ENCODE results near the gene KCTD12.

The KCTD12 gene

GRCh38 chr13:76851961-76852360 is 34.2 kb downstream of the KCTD12 start:
- TF ChIP-seq, protein P1, sequence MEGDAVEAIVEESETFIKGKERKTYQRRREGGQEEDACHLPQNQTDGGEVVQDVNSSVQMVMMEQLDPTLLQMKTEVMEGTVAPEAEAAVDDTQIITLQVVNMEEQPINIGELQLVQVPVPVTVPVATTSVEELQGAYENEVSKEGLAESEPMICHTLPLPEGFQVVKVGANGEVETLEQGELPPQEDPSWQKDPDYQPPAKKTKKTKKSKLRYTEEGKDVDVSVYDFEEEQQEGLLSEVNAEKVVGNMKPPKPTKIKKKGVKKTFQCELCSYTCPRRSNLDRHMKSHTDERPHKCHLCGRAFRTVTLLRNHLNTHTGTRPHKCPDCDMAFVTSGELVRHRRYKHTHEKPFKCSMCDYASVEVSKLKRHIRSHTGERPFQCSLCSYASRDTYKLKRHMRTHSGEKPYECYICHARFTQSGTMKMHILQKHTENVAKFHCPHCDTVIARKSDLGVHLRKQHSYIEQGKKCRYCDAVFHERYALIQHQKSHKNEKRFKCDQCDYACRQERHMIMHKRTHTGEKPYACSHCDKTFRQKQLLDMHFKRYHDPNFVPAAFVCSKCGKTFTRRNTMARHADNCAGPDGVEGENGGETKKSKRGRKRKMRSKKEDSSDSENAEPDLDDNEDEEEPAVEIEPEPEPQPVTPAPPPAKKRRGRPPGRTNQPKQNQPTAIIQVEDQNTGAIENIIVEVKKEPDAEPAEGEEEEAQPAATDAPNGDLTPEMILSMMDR (IDR thresholded peaks at IDR 0.05; ENCODE audit: insufficient read depth, low read length, poor library complexity, severe bottlenecking) = no peak
- no peak for TF ChIP-seq EZH2phosphoT487 (conservative IDR thresholded peaks at IDR 0.05; ENCODE audit: low read length)
- Histone ChIP-seq H3K9me2 (replicated peaks; ENCODE audit: insufficient read depth, low read length) (no peaks in the 10 kb centered on the region), H4K20me1 (ENCODE audit: low read depth, low read length) (no peaks in the 10 kb centered on the region), H3K4me3 (ENCODE audit: insufficient read depth, low read length, poor library complexity, severe bottlenecking) (no peak overlapping the region), H3K9me3 (ENCODE audit: insufficient read depth, low read length) (no peaks in the 10 kb centered on the region), H3F3A (ENCODE audit: insufficient read depth) (no peaks in the 10 kb centered on the region), H3K9ac (ENCODE audit: low read length) (no peak overlapping the region), H3K27me3 (ENCODE audit: low read length) (no peaks in the 10 kb centered on the region), H3K36me3 (ENCODE audit: low read length) (no peaks in the 10 kb centered on the region), H3K27ac (ENCODE audit: low read depth, low read length) (no peak overlapping the region), H3K4me2 (ENCODE audit: low read depth, low read length, poor library complexity, severe bottlenecking) (no peak overlapping the region), H3K79me2 (ENCODE audit: insufficient read depth, low read length) (no peaks in the 10 kb centered on the region), H2AFZ (ENCODE audit: low read depth, low read length, severe bottlenecking) (no peak overlapping the region)

GRCh38 chr13:76849493-76849892 is 36.7 kb downstream of the KCTD12 start:
- no peak overlapping the region for H3K9ac ChIP-seq (ENCODE audit: low read length)
- H3K9me2 ChIP-seq (replicated peaks; ENCODE audit: insufficient read depth, low read length) = no peaks in the 10 kb centered on the region

GRCh38 chr13:76848596-76848995 is 37.6 kb downstream of the KCTD12 start:
- Histone ChIP-seq H3K36me3 (ENCODE audit: low read length) (no peaks in the 10 kb centered on the region), H2AFZ (ENCODE audit: low read depth, low read length, severe bottlenecking) (no peak overlapping the region), H3K27ac (ENCODE audit: low read depth, low read length) (no peak overlapping the region), H3K4me2 (ENCODE audit: low read depth, low read length, poor library complexity, severe bottlenecking) (no peak overlapping the region), H3F3A (ENCODE audit: insufficient read depth) (no peaks in the 10 kb centered on the region), H3K9me2 (replicated peaks; ENCODE audit: insufficient read depth, low read length) (no peaks in the 10 kb centered on the region), H3K9me3 (ENCODE audit: insufficient read depth, low read length) (no peaks in the 10 kb centered on the region), H3K27me3 (ENCODE audit: low read length) (no peaks in the 10 kb centered on the region), H3K4me3 (ENCODE audit: insufficient read depth, low read length, poor library complexity, severe bottlenecking) (no peak overlapping the region), H3K9ac (ENCODE audit: low read length) (no peak overlapping the region), H3K79me2 (ENCODE audit: insufficient read depth, low read length) (no peaks in the 10 kb centered on the region), H4K20me1 (ENCODE audit: low read depth, low read length) (no peaks in the 10 kb centered on the region)
- TF ChIP-seq, protein P1 (IDR thresholded peaks at IDR 0.05; ENCODE audit: insufficient read depth, low read length, poor library complexity, severe bottlenecking) = no peak

More at GRCh38 chr13:76849493-76849892, 36.7 kb downstream of the KCTD12 start:
- no peaks in the 10 kb centered on the region for H3K79me2 ChIP-seq (ENCODE audit: insufficient read depth, low read length)
- H3K4me3 ChIP-seq (ENCODE audit: insufficient read depth, low read length, poor library complexity, severe bottlenecking) = no peak overlapping the region
- H3K9me3 ChIP-seq (ENCODE audit: insufficient read depth, low read length) = no peaks in the 10 kb centered on the region
- H4K20me1 ChIP-seq (ENCODE audit: low read depth, low read length) = no peaks in the 10 kb centered on the region
- H2AFZ ChIP-seq (ENCODE audit: low read depth, low read length, severe bottlenecking) = no peak overlapping the region
- TF ChIP-seq, protein P1 (IDR thresholded peaks at IDR 0.05; ENCODE audit: insufficient read depth, low read length, poor library complexity, severe bottlenecking) = no peak
- TF ChIP-seq EZH2phosphoT487 (conservative IDR thresholded peaks at IDR 0.05; ENCODE audit: low read length) = no peak
- no peak overlapping the region for H3K4me2 ChIP-seq (ENCODE audit: low read depth, low read length, poor library complexity, severe bottlenecking)
- no peak overlapping the region for H3K27ac ChIP-seq (ENCODE audit: low read depth, low read length)
- H3K27me3 ChIP-seq (ENCODE audit: low read length) = no peaks in the 10 kb centered on the region
- H3F3A ChIP-seq (ENCODE audit: insufficient read depth) = no peaks in the 10 kb centered on the region
- no peaks in the 10 kb centered on the region for H3K36me3 ChIP-seq (ENCODE audit: low read length)

All from SU-DHL-6 (cell line).